HepG2 (cell line): ENCODE data around the gene PSIP1. TPM values are rescaled to one million over a fixed set of nuclear protein-coding genes. Genes with fewer than 3 reads are reported as not detected.

Experiments used
- ATAD3A ChIP-seq: sonication (generic); formaldehyde crosslinking; IDR thresholded peaks from 2 replicates; pipeline ENCODE4 v1.4.0; 2020; ENCODE audit warnings: missing genetic modification reagents
- ELF1 ChIP-seq: sonication (generic); formaldehyde crosslinking; IDR thresholded peaks from 2 replicates; pipeline ENCODE4 v1.4.0; 2020; ENCODE audit warnings: missing genetic modification reagents
- FOXP1 ChIP-seq, 2 experiments: fragments of 450-650 bp in 1 of 2; IDR thresholded peaks; 2 replicates each; pipeline ENCODE4 v1.6.1; 2017 to 2018; ENCODE audit warnings: antibody characterized with exemption in 1 of 2
- GTF3A ChIP-seq: sonication (generic); formaldehyde crosslinking; conservative IDR thresholded peaks from 2 replicates; pipeline ENCODE4 v1.4.0; 2020; ENCODE audit warnings: mild to moderate bottlenecking, missing genetic modification reagents
- HES4 ChIP-seq: sonication (generic); formaldehyde crosslinking; IDR thresholded peaks from 2 replicates; pipeline ENCODE4 v1.9.0; 2021; ENCODE audit warnings: mild to moderate bottlenecking, missing genetic modification reagents, borderline replicate concordance
- HOXA5 ChIP-seq: sonication (generic); formaldehyde crosslinking; IDR thresholded peaks from 2 replicates; pipeline ENCODE4 v1.4.0; 2020; ENCODE audit warnings: missing genetic modification reagents
- MTF1 ChIP-seq: sonication (generic); formaldehyde crosslinking; IDR thresholded peaks from 2 replicates; pipeline ENCODE4 v1.5.0; 2020; ENCODE audit warnings: missing genetic modification reagents
- NFKB2 ChIP-seq: sonication (generic); formaldehyde crosslinking; IDR thresholded peaks from 2 replicates; pipeline ENCODE4 v1.4.0; 2020; ENCODE audit warnings: missing genetic modification reagents, borderline replicate concordance
- POLR2A ChIP-seq, 2 experiments: IDR thresholded peaks; 2 replicates each; pipeline ENCODE4 v1.6.1; 2011; ENCODE audit warnings: low read depth in 2 of 2, low read length in 2 of 2, mild to moderate bottlenecking in 1 of 2, moderate library complexity in 1 of 2; ENCODE audit not compliant: insufficient read depth in 1 of 2
- RAD51 ChIP-seq: fragments of 450-650 bp; IDR thresholded peaks from 2 replicates; pipeline ENCODE4 v1.6.1; 2016; ENCODE audit warnings: borderline replicate concordance
- SAP130 ChIP-seq: IDR thresholded peaks from 2 replicates; pipeline ENCODE4 v1.6.1; 2016; ENCODE audit warnings: low read depth
- SKI ChIP-seq: fragments of 450-650 bp; IDR thresholded peaks from one replicate; pipeline ENCODE4 v1.6.1; 2018; ENCODE audit warnings: mild to moderate bottlenecking; ENCODE audit not compliant: partially characterized antibody
- SOX6 ChIP-seq, 2 experiments: fragments of 450-650 bp in 1 of 2; sonication (generic) in 1 of 2; formaldehyde crosslinking in 1 of 2; IDR thresholded peaks; 2 replicates each; pipeline versions ENCODE4 v1.4.0 to v1.6.1; 2017 to 2020; ENCODE audit warnings: antibody characterized with exemption in 1 of 2, mild to moderate bottlenecking in 1 of 2, missing genetic modification reagents in 1 of 2
- XRCC5 ChIP-seq: fragments of 200-400 bp; formaldehyde crosslinking; optimal IDR thresholded peaks from 2 replicates; pipeline ENCODE3; 2017; ENCODE audit warnings: mild to moderate bottlenecking, low read length
- ZBTB8A ChIP-seq: sonication (generic); formaldehyde crosslinking; IDR thresholded peaks from 2 replicates; pipeline ENCODE4 v1.4.0; 2020; ENCODE audit warnings: mild to moderate bottlenecking, low read depth, missing genetic modification reagents, borderline replicate concordance
- ZNF446 ChIP-seq: sonication (generic); formaldehyde crosslinking; IDR thresholded peaks from 2 replicates; pipeline ENCODE4 v1.5.0; 2020; ENCODE audit warnings: mild to moderate bottlenecking, missing genetic modification reagents
- ZNF552 ChIP-seq: sonication (generic); formaldehyde crosslinking; IDR thresholded peaks from 2 replicates; pipeline ENCODE4 v1.9.0; 2022; ENCODE audit warnings: missing genetic modification reagents, mild to moderate bottlenecking, borderline replicate concordance
- ZNF724P ChIP-seq: sonication (generic); formaldehyde crosslinking; IDR thresholded peaks from 2 replicates; pipeline ENCODE4 v1.8.0; 2022; ENCODE audit warnings: missing genetic modification reagents, borderline replicate concordance
- polyA plus RNA-seq, 8 experiments: library from polyadenylated mRNA; depleted of rRNA in 3 of 8; stranded (reverse) in 7 of 8; unstranded in 1 of 8; fragments of >200 nt; fragmentation: Illumina TruSeq in 4 of 8; extraction: Trizol in 4 of 8; gene quantifications; 2 replicates each; pipeline versions ENCODE4 v1.2.1 to v1.2.3, GENCODE V29; 2011 to 2016; ENCODE audit warnings: low read depth in 4 of 8, missing spikeins in 1 of 8, mixed read lengths in 1 of 8; ENCODE audit not compliant: insufficient read depth in 1 of 8
- total RNA-seq, 5 experiments: library from RNA; depleted of rRNA; stranded (reverse); fragments of >200 nt; fragmentation: Illumina TruSeq; extraction: Trizol; gene quantifications; 2 replicates each; pipeline ENCODE4 v1.2.3, GENCODE V29; 2016; ENCODE audit warnings: low read depth in 1 of 5
- TF ChIP-seq, protein P1 (sequence below): sonication (generic); formaldehyde crosslinking; IDR thresholded peaks from 2 replicates; pipeline ENCODE4 v1.4.0; 2020; ENCODE audit warnings: missing genetic modification reagents
- TF ChIP-seq, protein P2 (sequence below): sonication (generic); formaldehyde crosslinking; IDR thresholded peaks from 2 replicates; pipeline ENCODE4 v1.4.0; 2020; ENCODE audit warnings: low read depth, missing genetic modification reagents
- TF ChIP-seq, protein P3 (sequence below): sonication (generic); IDR thresholded peaks from 2 replicates; pipeline ENCODE4 v1.6.1; 2016; ENCODE audit warnings: low read depth, borderline replicate concordance
- TF ChIP-seq, protein P4 (sequence below): conservative IDR thresholded peaks from 2 replicates; pipeline ENCODE4 v1.6.1; 2018; ENCODE audit warnings: missing genetic modification reagents

PSIP1 gene
- total and polyA plus RNA-seq, 2 of the 13 experiments (the other 11 are each of a cell fraction or from before 2014, with no cell fraction given), result 12.6 to 46.4 TPM

DNA sequence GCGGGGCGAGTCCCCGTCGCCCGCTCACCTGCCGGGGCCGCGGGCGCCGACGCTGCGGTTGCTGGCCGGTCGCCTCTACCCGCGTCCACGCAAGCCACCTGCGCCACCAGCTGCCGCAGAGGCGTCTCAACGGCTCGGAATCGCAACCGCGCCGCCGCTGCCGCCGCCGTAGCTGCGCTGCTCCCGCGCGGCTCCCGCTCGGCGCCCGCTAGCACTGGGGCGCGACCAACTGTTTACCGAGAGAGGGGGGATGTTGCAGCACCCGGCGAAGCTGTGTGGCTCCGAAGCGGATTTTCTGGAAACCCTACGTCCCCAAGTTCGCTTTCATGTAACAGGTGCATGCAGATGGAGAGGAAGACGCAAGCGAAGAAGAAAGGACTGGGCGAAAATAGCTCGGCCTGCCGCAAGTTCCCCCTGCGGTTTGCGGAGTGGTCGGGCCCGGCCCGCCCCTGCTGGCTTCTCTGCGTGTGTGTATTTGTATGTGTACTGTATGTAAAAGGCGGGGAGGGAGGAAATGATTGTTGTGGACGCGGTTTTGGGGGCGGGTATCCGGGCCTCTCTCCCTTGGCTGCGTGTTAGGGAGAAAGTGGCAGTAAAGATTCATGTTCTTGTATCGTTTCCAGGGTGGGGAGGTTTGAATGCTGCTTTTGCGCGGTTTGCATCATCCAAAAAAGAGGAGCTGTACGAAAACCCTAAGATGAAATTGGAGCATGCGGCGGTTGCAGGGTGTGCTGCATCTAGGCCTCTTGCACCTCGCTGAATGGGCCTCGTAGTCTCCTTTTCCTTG, at the start of gene PSIP1 (continued):
- TF ChIP-seq, protein P1, sequence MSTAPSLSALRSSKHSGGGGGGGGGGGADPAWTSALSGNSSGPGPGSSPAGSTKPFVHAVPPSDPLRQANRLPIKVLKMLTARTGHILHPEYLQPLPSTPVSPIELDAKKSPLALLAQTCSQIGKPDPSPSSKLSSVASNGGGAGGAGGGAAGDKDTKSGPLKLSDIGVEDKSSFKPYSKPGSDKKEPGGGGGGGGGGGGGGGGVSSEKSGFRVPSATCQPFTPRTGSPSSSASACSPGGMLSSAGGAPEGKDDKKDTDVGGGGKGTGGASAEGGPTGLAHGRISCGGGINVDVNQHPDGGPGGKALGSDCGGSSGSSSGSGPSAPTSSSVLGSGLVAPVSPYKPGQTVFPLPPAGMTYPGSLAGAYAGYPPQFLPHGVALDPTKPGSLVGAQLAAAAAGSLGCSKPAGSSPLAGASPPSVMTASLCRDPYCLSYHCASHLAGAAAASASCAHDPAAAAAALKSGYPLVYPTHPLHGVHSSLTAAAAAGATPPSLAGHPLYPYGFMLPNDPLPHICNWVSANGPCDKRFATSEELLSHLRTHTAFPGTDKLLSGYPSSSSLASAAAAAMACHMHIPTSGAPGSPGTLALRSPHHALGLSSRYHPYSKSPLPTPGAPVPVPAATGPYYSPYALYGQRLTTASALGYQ (CRISPR knock-in tag), result peak; percentile 43; the same call in 1 of the 2 replicates
- TF ChIP-seq HOXA5 (CRISPR knock-in tag), result 0 out of 2 replicates have a peak, but pooled peaks have one; percentile 28
- peak; percentile 62 for TF ChIP-seq XRCC5
- TF ChIP-seq NFKB2 (CRISPR knock-in tag), result peak; percentile 31; the same call in 1 of the 2 replicates
- TF ChIP-seq, protein P2, sequence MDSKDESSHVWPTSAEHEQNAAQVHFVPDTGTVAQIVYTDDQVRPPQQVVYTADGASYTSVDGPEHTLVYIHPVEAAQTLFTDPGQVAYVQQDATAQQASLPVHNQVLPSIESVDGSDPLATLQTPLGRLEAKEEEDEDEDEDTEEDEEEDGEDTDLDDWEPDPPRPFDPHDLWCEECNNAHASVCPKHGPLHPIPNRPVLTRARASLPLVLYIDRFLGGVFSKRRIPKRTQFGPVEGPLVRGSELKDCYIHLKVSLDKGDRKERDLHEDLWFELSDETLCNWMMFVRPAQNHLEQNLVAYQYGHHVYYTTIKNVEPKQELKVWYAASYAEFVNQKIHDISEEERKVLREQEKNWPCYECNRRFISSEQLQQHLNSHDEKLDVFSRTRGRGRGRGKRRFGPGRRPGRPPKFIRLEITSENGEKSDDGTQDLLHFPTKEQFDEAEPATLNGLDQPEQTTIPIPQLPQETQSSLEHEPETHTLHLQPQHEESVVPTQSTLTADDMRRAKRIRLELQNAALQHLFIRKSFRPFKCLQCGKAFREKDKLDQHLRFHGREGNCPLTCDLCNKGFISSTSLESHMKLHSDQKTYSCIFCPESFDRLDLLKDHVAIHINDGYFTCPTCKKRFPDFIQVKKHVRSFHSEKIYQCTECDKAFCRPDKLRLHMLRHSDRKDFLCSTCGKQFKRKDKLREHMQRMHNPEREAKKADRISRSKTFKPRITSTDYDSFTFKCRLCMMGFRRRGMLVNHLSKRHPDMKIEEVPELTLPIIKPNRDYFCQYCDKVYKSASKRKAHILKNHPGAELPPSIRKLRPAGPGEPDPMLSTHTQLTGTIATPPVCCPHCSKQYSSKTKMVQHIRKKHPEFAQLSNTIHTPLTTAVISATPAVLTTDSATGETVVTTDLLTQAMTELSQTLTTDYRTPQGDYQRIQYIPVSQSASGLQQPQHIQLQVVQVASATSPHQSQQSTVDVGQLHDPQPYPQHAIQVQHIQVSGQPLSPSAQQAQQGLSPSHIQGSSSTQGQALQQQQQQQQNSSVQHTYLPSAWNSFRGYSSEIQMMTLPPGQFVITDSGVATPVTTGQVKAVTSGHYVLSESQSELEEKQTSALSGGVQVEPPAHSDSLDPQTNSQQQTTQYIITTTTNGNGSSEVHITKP (CRISPR knock-in tag), result peak; percentile 99
- TF ChIP-seq SAP130 (CRISPR knock-in tag), result peak; percentile 82
- no peak for TF ChIP-seq RAD51
- TF ChIP-seq, protein P3, sequence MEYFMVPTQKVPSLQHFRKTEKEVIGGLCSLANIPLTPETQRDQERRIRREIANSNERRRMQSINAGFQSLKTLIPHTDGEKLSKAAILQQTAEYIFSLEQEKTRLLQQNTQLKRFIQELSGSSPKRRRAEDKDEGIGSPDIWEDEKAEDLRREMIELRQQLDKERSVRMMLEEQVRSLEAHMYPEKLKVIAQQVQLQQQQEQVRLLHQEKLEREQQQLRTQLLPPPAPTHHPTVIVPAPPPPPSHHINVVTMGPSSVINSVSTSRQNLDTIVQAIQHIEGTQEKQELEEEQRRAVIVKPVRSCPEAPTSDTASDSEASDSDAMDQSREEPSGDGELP, result peak; percentile 35; the same call in 1 of the 2 replicates
- peak; percentile 81; the same call in 1 of the 2 replicates for TF ChIP-seq ZNF724P (CRISPR knock-in tag)
- TF ChIP-seq MTF1 (CRISPR knock-in tag), result no peak
- TF ChIP-seq, protein P4, sequence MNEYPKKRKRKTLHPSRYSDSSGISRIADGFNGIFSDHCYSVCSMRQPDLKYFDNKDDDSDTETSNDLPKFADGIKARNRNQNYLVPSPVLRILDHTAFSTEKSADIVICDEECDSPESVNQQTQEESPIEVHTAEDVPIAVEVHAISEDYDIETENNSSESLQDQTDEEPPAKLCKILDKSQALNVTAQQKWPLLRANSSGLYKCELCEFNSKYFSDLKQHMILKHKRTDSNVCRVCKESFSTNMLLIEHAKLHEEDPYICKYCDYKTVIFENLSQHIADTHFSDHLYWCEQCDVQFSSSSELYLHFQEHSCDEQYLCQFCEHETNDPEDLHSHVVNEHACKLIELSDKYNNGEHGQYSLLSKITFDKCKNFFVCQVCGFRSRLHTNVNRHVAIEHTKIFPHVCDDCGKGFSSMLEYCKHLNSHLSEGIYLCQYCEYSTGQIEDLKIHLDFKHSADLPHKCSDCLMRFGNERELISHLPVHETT (CRISPR knock-in tag), result no peak
- peak; percentile 52; the same call in 1 of the 2 replicates for TF ChIP-seq FOXP1 (IDR thresholded peaks at IDR 0.05)
- peak; percentile 73 for TF ChIP-seq FOXP1 (CRISPR knock-in tag; IDR thresholded peaks at IDR 0.05)
- peak; percentile 83 for TF ChIP-seq HES4
- TF ChIP-seq SOX6 (IDR thresholded peaks at IDR 0.05), result no peak
- peak; percentile 69; the same call in 1 of the 2 replicates for TF ChIP-seq SOX6 (CRISPR knock-in tag; IDR thresholded peaks at IDR 0.05)
- no peak for TF ChIP-seq SKI
- TF ChIP-seq ELF1, result no peak
- TF ChIP-seq GTF3A (CRISPR knock-in tag), result no peak
- no peak for TF ChIP-seq ZBTB8A (CRISPR knock-in tag)
- 0 out of 2 replicates have a peak, but pooled peaks have one; percentile 57 for TF ChIP-seq ZNF552 (CRISPR knock-in tag)
- peak; percentile 76 to 89 for TF ChIP-seq POLR2A (IDR thresholded peaks at IDR 0.05; ENCODE audit: insufficient read depth in 1 of 2, low read depth in 2 of 2, low read length in 2 of 2)
- 0 out of 2 replicates have a peak, but pooled peaks have one; percentile 56 for TF ChIP-seq ZNF446 (CRISPR knock-in tag)
- TF ChIP-seq ATAD3A, result no peak
